Activated CD4-positive, alpha-beta T cell treated with anti-CD3 and anti-CD28 coated beads, Interleukin-2, amount 50 U/mL, for 16 hours (primary cell): ENCODE results near the gene GPC1.

Experiments used
- DNase-seq: peaks from one replicate; pipeline ENCODE4 v3.0.0-alpha.2; 2020

The GPC1 gene

GRCh38 chr2:240502430-240503121, 67.1 kb downstream of the GPC1 start:
- DNase-seq, result no peak

GRCh38 chr2:240503375-240503774, 67.9 kb downstream of the GPC1 start:
- no peak for DNase-seq

DNA sequence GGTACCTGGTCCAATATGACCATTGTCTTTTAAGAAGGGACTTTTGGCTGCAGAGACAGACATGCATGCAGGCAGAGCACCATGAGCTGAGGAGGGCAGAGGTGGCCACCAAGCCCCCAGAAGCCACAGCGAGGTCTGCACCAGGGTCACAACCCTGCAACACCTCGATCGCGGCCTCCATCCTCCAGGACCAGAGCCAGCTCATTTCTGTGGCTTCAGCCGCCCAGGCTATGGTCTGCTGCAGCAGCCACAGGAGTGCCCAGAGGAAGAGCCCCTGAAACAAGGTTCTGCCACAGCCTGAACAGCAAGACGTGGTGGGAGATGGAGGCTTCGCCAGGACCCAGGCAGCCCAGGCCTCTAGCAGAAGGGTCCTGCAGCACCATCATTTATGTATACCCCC, 68.4 kb downstream of the GPC1 start:
- DNase-seq, result no peak

GRCh38 chr2:240505910-240506309, 70.4 kb downstream of the GPC1 start:
- DNase-seq, result no peak

DNA sequence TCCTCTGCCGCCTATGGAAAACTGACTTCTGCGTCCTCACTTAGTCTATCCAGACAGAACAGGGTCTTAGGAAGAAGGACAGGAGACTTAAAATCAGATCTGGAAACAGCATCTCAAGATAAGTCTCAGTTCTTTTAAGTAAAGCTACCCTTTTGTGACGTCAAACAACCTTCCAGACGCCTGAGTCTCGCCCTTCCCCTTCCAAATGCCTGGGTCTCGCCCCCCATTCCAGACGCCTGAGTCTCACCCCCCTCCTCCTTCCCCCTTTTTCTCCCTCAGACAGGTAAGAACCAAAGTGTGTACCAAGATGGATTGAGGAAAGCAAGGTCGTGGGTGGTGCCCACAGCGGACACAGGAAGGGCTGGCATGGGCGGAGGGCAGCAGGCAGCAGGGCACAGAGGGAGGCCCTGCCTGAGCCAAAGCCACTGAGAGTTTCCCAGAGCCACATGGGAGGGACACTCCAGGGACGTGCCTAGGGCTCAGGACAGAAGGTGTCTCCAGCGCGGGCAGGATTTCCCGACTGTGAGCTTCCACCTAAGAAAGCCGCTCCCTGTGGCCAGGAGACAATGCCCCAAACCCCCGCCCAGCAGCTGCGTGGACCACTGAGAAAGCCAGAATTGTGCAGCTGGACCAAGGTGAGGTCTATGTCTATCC, 71.1 kb downstream of the GPC1 start:
- no peak for DNase-seq

- no peak for DNase-seq
Observed at GRCh38 chr2:240507060-240507777, 71.8 kb downstream of the GPC1 start.

DNA sequence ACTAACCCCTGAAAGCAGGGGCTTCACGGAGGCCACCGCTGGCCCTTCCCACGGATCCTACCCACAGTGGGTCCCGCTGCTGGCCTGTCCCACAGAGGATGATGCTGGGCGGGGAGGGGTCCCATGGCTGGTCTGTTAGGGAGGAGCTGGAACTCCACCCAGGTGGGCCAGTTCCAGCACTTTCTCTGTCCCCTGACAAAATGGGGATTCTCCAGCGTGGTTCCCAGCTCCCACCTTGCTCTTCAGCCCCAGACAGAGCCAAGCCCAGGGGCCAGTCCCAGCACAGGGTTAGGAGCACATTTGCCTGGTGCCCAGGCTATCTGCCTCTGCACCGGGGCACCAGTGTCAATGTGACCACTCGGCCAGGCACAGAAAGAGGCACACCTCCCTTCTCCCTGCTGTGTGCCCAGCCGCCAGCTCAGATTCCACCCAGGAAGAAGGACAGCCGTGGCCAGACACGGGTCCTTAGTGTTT, 72.4 kb downstream of the GPC1 start:
- no peak for DNase-seq

DNA sequence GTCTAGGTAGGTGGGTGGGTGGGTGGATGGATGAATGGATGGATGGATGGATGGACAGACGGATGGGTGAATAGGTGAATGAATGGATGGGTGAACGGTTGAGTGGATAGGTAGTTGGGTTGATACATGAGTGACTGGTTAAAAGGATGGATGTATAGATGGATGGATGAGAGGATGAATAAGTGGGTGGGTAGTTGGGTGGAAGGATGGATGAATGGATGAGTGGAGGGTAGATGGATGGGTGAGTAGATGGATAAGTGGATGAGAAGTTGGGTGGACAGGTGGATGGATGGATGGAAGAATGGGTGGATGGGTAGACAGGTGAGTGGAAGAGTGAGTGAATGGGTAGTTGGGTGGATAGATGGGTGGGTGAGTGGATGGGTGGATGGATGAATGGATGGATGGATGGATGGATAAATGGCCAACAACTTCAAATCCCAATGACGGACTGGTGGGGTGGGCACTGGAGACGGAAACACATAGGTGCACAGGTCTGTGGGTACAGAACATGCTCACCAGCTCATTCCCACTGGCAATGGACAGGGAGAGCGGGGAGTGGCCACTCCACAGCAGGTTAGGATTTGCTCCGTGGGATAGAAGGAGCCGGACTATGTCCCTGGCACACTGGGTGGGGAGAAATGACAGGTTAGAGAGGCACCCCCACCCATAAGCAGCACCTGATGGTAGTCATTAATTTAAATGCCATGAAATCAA, 73.5 kb downstream of the GPC1 start:
- no peak for DNase-seq

- no peak for DNase-seq
Observed at GRCh38 chr2:240509667-240510512, 74.4 kb downstream of the GPC1 start.

GRCh38 chr2:240510513-240511210, 75.2 kb downstream of the GPC1 start:
- DNase-seq, result no peak

- no peak for DNase-seq
Observed at GRCh38 chr2:240511351-240512108, 76.1 kb downstream of the GPC1 start.

DNA sequence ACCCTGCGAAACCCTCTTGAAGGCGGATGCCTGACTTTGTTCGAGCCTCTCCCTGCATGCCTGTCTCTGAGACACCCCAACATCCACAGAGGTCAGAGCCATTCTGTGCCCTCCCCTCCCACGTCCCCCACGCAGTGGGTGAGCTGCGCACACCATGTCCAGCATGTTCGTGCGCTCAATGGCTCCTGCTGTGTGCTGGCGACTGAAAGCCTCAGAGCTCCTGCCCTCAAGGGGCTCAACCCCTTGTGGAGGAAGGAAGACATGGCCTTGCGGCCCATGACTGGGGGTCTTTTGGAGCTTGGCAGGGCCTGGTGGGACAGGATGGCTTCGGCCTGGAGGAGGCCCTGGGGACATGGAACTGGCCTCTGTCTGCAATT, 76.6 kb downstream of the GPC1 start:
- no peak for DNase-seq

GRCh38 chr2:240512666-240513535, 77.4 kb downstream of the GPC1 start:
- DNase-seq, result no peak

DNA sequence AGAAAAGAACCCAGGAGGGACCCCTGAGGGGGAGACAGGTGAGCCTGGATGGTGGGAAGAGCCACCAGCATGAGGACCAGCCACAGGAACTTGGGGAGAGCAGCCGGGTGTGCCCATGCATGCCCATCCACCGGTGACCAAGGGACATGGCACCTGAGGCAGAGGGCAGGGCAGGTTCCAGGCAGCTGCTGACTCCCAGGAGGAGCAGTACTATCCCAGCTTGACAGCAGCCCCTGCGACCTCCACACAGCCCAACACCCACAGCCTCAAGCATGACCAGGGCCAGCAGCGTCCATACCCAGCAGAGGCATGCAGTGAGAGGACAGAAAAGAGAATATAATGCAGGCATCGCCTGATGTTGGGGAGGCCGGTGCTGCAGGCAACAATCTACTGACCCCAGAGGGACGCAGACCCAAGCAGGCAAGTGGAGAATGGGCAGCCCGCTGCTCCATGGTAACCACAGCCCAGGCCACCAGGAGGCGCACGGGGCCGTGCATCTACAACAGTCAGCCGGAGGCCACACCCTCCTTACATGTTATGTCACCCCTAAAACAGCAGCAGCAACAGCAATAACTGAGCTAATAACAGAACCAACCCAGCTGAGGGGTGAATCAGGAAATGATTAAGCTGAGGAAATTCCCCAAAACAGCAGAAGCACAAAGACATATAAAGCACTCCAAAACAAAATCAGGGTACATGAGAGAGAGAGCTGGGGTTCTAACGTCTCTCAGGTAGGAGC, 78.3 kb downstream of the GPC1 start:
- DNase-seq, result peak; percentile 89

DNA sequence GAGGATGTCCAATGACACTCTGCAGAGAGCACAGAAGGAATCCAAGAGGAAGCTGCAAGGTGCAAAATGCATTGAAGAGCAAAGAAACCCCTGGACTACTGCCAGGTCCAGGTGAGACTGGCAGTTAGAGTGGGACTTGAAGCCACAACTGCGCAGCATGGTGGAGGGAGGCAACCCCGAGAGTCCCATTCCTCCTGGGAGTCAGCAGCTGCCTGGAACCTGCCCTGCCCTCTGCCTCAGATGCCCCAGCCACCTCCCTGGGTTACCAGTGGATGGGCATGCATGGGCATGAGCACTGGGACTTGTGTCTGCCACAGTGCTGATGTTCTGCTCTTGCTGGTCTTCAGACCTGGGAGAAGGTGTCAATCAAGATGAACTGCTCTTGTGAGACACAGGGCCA, 79.2 kb downstream of the GPC1 start:
- DNase-seq, result no peak

- no peak for DNase-seq
Observed at GRCh38 chr2:240517342-240517741, 81.9 kb downstream of the GPC1 start.
